ENCODE results near the gene TMEM8B. TPM values are rescaled to one million over a fixed set of nuclear protein-coding genes. Genes with fewer than 3 reads are reported as not detected.

TMEM8B gene
- total RNA-seq, 1 donor = 0.86 TPM

- peak; percentile 80 for DNase-seq (ENCODE audit: low read depth)
Measured at GRCh38 chr9:35844628-35845270, 15.7 kb downstream of the TMEM8B start.

GRCh38 chr9:35845824-35846771 is 17.1 kb downstream of the TMEM8B start:
- TF ChIP-seq CTCF (IDR thresholded peaks at IDR 0.05; ENCODE audit: insufficient read depth, low read depth, low read length) = no peak
- no peak overlapping the region for H3K4me3 ChIP-seq (ENCODE audit: low read depth, low read length)
- DNase-seq (ENCODE audit: low read depth) = no peak

More at GRCh38 chr9:35844628-35845270, 15.7 kb downstream of the TMEM8B start:
- TF ChIP-seq CTCF (IDR thresholded peaks at IDR 0.05; ENCODE audit: insufficient read depth, low read depth, low read length) = no peak
- no peak overlapping the region for H3K4me3 ChIP-seq (ENCODE audit: low read depth, low read length)

GRCh38 chr9:35847792-35848572 is 19.0 kb downstream of the TMEM8B start:
- TF ChIP-seq CTCF (IDR thresholded peaks at IDR 0.05; ENCODE audit: insufficient read depth, low read depth, low read length) = no peak
- DNase-seq (ENCODE audit: low read depth) = peak; percentile 64
- H3K4me3 ChIP-seq (ENCODE audit: low read depth, low read length) = no peak overlapping the region

- no peak for TF ChIP-seq CTCF (IDR thresholded peaks at IDR 0.05; ENCODE audit: insufficient read depth, low read depth, low read length)
- H3K4me3 ChIP-seq (ENCODE audit: low read depth, low read length) = no peak overlapping the region
- DNase-seq (ENCODE audit: low read depth) = no peak
Measured at GRCh38 chr9:35852267-35852815, 23.3 kb downstream of the TMEM8B start.

- H3K4me3 ChIP-seq (ENCODE audit: low read depth, low read length) = no peak overlapping the region
- TF ChIP-seq CTCF (IDR thresholded peaks at IDR 0.05; ENCODE audit: insufficient read depth, low read depth, low read length) = no peak
- no peak for DNase-seq (ENCODE audit: low read depth)
Measured at GRCh38 chr9:35852876-35853865, 24.1 kb downstream of the TMEM8B start.
